D721Med (cell line): ENCODE measurements around the gene SPEM3.
A peak's percentile ranks its signal among the peaks of the same experiment; 100 is the strongest.

Experiments used
- DNase-seq: peaks from one replicate; pipeline ENCODE4 v3.0.0; 2011; ENCODE audit warnings: low spot score; ENCODE audit not compliant: insufficient read length
- FAIRE-seq: peaks from 2 replicates; lab custom pipeline; 2011; peaks lifted over from hg19 to GRCh38; lab: Jason Lieb, UNC
- TF ChIP-seq, protein P1 (sequence below): IDR thresholded peaks from 2 replicates; pipeline ENCODE4 v1.5.1; 2012; ENCODE audit warnings: mild to moderate bottlenecking, control low read depth; ENCODE audit not compliant: insufficient read depth; ENCODE audit errors: missing control alignments

SPEM3 gene

GRCh38 chr17:7403977-7404736, 24.5 kb upstream of the SPEM3 start, which contains the start of gene TMEM256:
TSS of gene TMEM256 (minus strand) at chr17:7404097. CDS start at chr17:7404084, 13 bp downstream.
- FAIRE-seq (no peak), DNase-seq (peak; percentile 66)
- TF ChIP-seq, protein P1, sequence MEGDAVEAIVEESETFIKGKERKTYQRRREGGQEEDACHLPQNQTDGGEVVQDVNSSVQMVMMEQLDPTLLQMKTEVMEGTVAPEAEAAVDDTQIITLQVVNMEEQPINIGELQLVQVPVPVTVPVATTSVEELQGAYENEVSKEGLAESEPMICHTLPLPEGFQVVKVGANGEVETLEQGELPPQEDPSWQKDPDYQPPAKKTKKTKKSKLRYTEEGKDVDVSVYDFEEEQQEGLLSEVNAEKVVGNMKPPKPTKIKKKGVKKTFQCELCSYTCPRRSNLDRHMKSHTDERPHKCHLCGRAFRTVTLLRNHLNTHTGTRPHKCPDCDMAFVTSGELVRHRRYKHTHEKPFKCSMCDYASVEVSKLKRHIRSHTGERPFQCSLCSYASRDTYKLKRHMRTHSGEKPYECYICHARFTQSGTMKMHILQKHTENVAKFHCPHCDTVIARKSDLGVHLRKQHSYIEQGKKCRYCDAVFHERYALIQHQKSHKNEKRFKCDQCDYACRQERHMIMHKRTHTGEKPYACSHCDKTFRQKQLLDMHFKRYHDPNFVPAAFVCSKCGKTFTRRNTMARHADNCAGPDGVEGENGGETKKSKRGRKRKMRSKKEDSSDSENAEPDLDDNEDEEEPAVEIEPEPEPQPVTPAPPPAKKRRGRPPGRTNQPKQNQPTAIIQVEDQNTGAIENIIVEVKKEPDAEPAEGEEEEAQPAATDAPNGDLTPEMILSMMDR: no peak

- FAIRE-seq: no peak
- no peak for DNase-seq
Observed at GRCh38 chr17:7404737-7405349, 23.8 kb upstream of the SPEM3 start.

GRCh38 chr17:7405350-7406234, 23.1 kb upstream of the SPEM3 start:
- FAIRE-seq (no peak), DNase-seq (no peak)
- TF ChIP-seq, protein P1: no peak

More at GRCh38 chr17:7404737-7405349, 23.8 kb upstream of the SPEM3 start:
- TF ChIP-seq, protein P1: no peak

GRCh38 chr17:7406235-7406825, 22.3 kb upstream of the SPEM3 start:
- TF ChIP-seq, protein P1: no peak
- no peak for FAIRE-seq
- no peak for DNase-seq

GRCh38 chr17:7407082-7407481, 21.6 kb upstream of the SPEM3 start:
- TF ChIP-seq, protein P1: no peak
- FAIRE-seq: no peak

DNA sequence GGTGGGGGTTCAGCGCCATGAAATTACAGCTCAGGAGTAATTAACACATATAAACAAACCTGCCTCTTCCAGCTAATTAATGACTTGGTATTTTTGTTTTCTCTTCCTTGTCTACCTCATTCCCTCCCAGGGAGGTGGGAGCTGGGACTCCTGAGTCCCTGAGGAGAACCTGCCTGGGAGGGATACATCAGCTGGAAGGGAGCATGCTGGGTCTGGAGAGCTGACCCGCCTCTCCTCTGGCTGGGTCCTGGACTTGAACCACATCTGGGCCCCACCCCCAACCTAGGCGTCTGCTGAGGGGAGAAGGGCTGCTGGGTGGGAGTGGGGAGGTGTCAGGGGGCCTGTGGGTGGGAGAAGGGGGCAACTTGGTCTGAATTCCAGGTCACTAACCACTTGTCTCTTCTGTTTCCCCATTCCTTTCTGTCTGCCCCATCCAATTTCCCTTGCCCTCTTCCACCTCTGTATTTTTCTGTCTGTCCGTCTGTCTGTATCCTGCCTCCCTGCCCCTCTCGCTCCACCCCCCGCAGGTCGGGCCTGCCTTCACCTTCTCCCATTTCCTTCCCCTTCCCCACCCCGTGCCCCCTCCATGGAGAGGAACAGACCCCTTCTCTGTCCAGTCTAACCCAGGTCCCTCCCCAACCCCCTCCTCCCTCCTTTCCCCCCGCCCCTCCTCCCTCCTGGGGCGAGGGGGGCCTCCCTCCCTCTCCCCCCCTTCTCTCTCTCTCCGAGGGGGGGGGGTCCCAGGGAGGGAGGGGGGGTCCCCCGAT, 21.0 kb upstream of the SPEM3 start, which contains the start of gene NLGN2:
TSS of gene NLGN2 (plus strand) at position 361 of the 767 bp plus-strand sequence. CDS start 411 bp downstream, outside the sequence.
- DNase-seq (no peak), FAIRE-seq (no peak)
- TF ChIP-seq, protein P1: no peak

More at GRCh38 chr17:7407082-7407481, 21.6 kb upstream of the SPEM3 start:
- DNase-seq: no peak
